Spinal cord (tissue), 10 donors: ENCODE results near the gene KIF16B. TPM values are rescaled to one million over a fixed set of nuclear protein-coding genes. Genes with fewer than 3 reads are reported as not detected.

Experiments
- DNase-seq, 6 donors: peaks; one replicate each; pipeline versions ENCODE4 v3.0.0 to v3.0.0-alpha.2; 2013 to 2015; ENCODE audit warnings: low spot score in 6 of 6, low read depth in 4 of 6
- H3K27ac ChIP-seq: one replicate; pipeline ENCODE4 v1.5.1; 2013; ENCODE audit warnings: low read depth, low read length, control low read depth
- H3K27me3 ChIP-seq: one replicate; pipeline ENCODE4 v1.6.1; 2013; ENCODE audit warnings: low read length; ENCODE audit not compliant: control insufficient read depth, insufficient read depth
- H3K36me3 ChIP-seq: one replicate; pipeline ENCODE4 v1.6.1; 2013; ENCODE audit warnings: low read length; ENCODE audit not compliant: control insufficient read depth, insufficient read depth
- H3K4me1 ChIP-seq: one replicate; pipeline ENCODE4 v1.6.1; 2013; ENCODE audit warnings: low read length; ENCODE audit not compliant: control insufficient read depth, insufficient read depth
- H3K4me3 ChIP-seq: one replicate; pipeline ENCODE4 v1.5.1; 2013; ENCODE audit warnings: low read depth, low read length, control low read depth
- H3K9me3 ChIP-seq: one replicate; pipeline ENCODE4 v1.6.1; 2013; ENCODE audit warnings: low read length; ENCODE audit not compliant: control insufficient read depth, insufficient read depth
- WGBS: methylation state at CpG from one replicate; pipeline ENCODE4 v1.1.5; 2013; ENCODE audit warnings: missing lambda C conversion rate; ENCODE audit not compliant: insufficient coverage; 5-methylcytosine and 5-hydroxymethylcytosine counted together
- polyA plus RNA-seq, 2 donors: library from polyadenylated mRNA; unstranded; fragments of 120-200 nt; gene quantifications; one replicate each; pipeline ENCODE4 v1.2.1, GENCODE V29; 2013; ENCODE audit not compliant: insufficient read length in 2 of 2
- total RNA-seq, 2 donors: library from RNA; depleted of rRNA in 1 of 2; stranded (reverse); fragments of 120-200 nt in 1 of 2; fragments of >200 nt in 1 of 2; gene quantifications; one replicate each; pipeline versions ENCODE4 v1.2.3 to v1.2.4, GENCODE V29; 2013 to 2014
- donor health status: healthy.

The KIF16B gene
- total and polyA plus RNA-seq, 4 donors = 7.8 to 21.0 (median 12.9) TPM

GRCh38 chr20:16222859-16223411, 350.3 kb downstream of the KIF16B start:
- no peaks in the 10 kb centered on the region for H3K27me3 ChIP-seq
- no peaks in the 10 kb centered on the region for H3K4me1 ChIP-seq
- no peak overlapping the region for H3K27ac ChIP-seq

More at GRCh38 chr20:16222859-16223411, 350.3 kb downstream of the KIF16B start:
- DNase-seq = no peak
- WGBS = 100% methylated on average over 5 of the region's 8 CpGs
- H3K9me3 ChIP-seq = no peaks in the 10 kb centered on the region
- H3K4me3 ChIP-seq = no peak overlapping the region
- H3K36me3 ChIP-seq = no peaks in the 10 kb centered on the region

Other genes starting within 250 kb of the KIF16B start
- 10 to 100 TPM; 52.3 to 89.0 TPM for gene SNRPB2, start 156.6 kb upstream of the KIF16B start, total RNA-seq
- 10 to 100 TPM; 63.2 to 71.7 TPM for gene SNRPB2, start 156.6 kb upstream of the KIF16B start, polyA plus RNA-seq
- gene OTOR, start 174.9 kb upstream of the KIF16B start, total RNA-seq = 10 to 100 TPM in 1 of 2 donors, not detected in 1; 15.7 TPM
- gene OTOR, start 174.9 kb upstream of the KIF16B start, polyA plus RNA-seq = under 1 TPM; 0.20 to 0.33 TPM